SK-N-SH treated with all-trans-retinoic acid at 6 μM for 48 hours (cell line): ENCODE measurements around the gene SLC25A34.

Source experiments
- ATAC-seq: fragments of 200-7000 bp; cut with Tn5 transposase; 3 replicates; pipeline ENCODE4 v1.9.1; 2020; ENCODE audit warnings: mild to moderate bottlenecking, moderate library complexity
- ARNTL ChIP-seq: fragments of 450-650 bp; formaldehyde crosslinking; IDR thresholded peaks from 2 replicates; pipeline ENCODE4 v1.5.0; 2020; ENCODE audit warnings: low read depth, mild to moderate bottlenecking, moderate library complexity, borderline replicate concordance
- CSDC2 ChIP-seq: fragments of 250-450 bp; sonication (Bioruptor Pico); IDR thresholded peaks from 2 replicates; pipeline ENCODE4 v1.5.0; 2020; ENCODE audit warnings: mild to moderate bottlenecking, moderate library complexity
- GLIS3 ChIP-seq: fragments of 250-450 bp; sonication (Bioruptor Pico); IDR thresholded peaks from 2 replicates; pipeline ENCODE4 v1.5.0; 2020; ENCODE audit warnings: mild to moderate bottlenecking, moderate library complexity
- OSR1 ChIP-seq: fragments of 250-450 bp; sonication (Bioruptor Pico); IDR thresholded peaks from 2 replicates; pipeline ENCODE4 v1.8.0; 2022; ENCODE audit warnings: moderate library complexity, mild to moderate bottlenecking, inconsistent platforms
- PPARA ChIP-seq: fragments of 250-450 bp; sonication (Bioruptor Pico); IDR thresholded peaks from 2 replicates; pipeline ENCODE4 v1.5.0; 2020; ENCODE audit warnings: mild to moderate bottlenecking, borderline replicate concordance
- RARB ChIP-seq: fragments of 250-450 bp; sonication (Bioruptor Pico); IDR thresholded peaks from 2 replicates; pipeline ENCODE4 v1.8.0; 2021; ENCODE audit warnings: mild to moderate bottlenecking, moderate library complexity
- SNAI2 ChIP-seq: fragments of 250-450 bp; sonication (Bioruptor Pico); IDR thresholded peaks from 2 replicates; pipeline ENCODE4 v1.5.0; 2020; ENCODE audit warnings: mild to moderate bottlenecking, moderate library complexity
- TCF4 ChIP-seq: fragments of 250-450 bp; sonication (Bioruptor Pico); IDR thresholded peaks from 2 replicates; pipeline ENCODE4 v1.8.0; 2021; ENCODE audit warnings: mild to moderate bottlenecking, moderate library complexity, borderline replicate concordance
- TOX ChIP-seq: fragments of 250-450 bp; sonication (Bioruptor Pico); IDR thresholded peaks from 2 replicates; pipeline ENCODE4 v1.8.0; 2021; ENCODE audit warnings: mild to moderate bottlenecking, moderate library complexity, borderline replicate concordance
- ZC3H10 ChIP-seq: fragments of 250-450 bp; sonication (Bioruptor Pico); IDR thresholded peaks from 2 replicates; pipeline ENCODE4 v1.5.1; 2021; ENCODE audit warnings: mild to moderate bottlenecking, moderate library complexity
- ZFP3 ChIP-seq: fragments of 250-450 bp; sonication (Bioruptor Pico); IDR thresholded peaks from 2 replicates; pipeline ENCODE4 v1.5.0; 2020; ENCODE audit warnings: mild to moderate bottlenecking, moderate library complexity
- ZFP30 ChIP-seq: fragments of 450-650 bp; formaldehyde crosslinking; IDR thresholded peaks from 2 replicates; pipeline ENCODE4 v1.5.0; 2022; ENCODE audit warnings: mild to moderate bottlenecking, moderate library complexity
- ZNF70 ChIP-seq: fragments of 450-650 bp; formaldehyde crosslinking; IDR thresholded peaks from 2 replicates; pipeline ENCODE4 v1.5.0; 2020; ENCODE audit warnings: mild to moderate bottlenecking, moderate library complexity
- ZNF8 ChIP-seq: fragments of 450-650 bp; formaldehyde crosslinking; IDR thresholded peaks from 2 replicates; pipeline ENCODE4 v1.5.0; 2020; ENCODE audit warnings: mild to moderate bottlenecking, moderate library complexity
- TF ChIP-seq, protein P1 (sequence below): fragments of 250-450 bp; sonication (Bioruptor Pico); IDR thresholded peaks from 2 replicates; pipeline ENCODE4 v1.5.1; 2021; ENCODE audit warnings: mild to moderate bottlenecking, moderate library complexity
- TF ChIP-seq, protein P2 (sequence below): fragments of 250-450 bp; sonication (Bioruptor Pico); IDR thresholded peaks from 2 replicates; pipeline ENCODE4 v1.8.0; 2021; ENCODE audit warnings: low read depth, mild to moderate bottlenecking, moderate library complexity, borderline replicate concordance
- TF ChIP-seq, protein P3 (sequence below): fragments of 250-450 bp; sonication (Bioruptor Pico); IDR thresholded peaks from 2 replicates; pipeline ENCODE4 v1.8.0; 2020; ENCODE audit warnings: mild to moderate bottlenecking, moderate library complexity, borderline replicate concordance
- TF ChIP-seq, protein P4 (sequence below): fragments of 250-450 bp; sonication (Bioruptor Pico); IDR thresholded peaks from 2 replicates; pipeline ENCODE4 v1.5.0; 2020; ENCODE audit warnings: mild to moderate bottlenecking, moderate library complexity
- TF ChIP-seq, protein P5 (sequence below): fragments of 250-450 bp; sonication (Bioruptor Pico); IDR thresholded peaks from 2 replicates; pipeline ENCODE4 v1.5.1; 2020; ENCODE audit warnings: low read depth, mild to moderate bottlenecking, moderate library complexity

The SLC25A34 gene

DNA sequence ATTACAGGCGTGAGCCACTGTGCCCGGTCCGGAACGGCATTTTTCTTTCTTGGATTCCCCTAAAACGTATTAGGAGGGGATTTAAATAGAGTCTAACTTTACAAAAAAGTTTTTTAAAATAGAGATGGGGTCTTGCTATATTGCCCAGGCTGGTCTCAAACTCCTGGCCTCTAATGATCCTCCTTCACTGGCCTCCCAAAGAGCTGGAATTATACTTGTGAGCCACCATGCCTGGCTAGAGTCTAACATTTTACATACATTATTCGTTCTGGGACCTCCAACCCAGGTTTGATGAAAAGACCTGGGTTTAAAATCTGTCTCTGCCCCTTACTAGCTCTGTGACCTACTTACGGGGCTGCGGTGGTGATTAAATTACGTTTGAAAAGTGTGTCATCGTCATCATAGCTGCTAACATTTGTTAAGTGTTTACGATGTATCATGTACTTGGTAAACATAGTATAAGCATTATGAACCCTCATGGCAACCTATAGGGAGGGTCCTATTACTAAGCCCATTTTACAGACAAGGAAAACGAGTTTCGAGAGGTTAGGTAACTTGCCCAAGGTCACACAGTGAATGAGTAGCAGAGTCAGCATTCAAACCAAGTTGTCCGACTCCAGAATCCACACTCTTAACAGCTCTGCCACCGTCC lies 27.4 kb upstream of the SLC25A34 start:
- TF ChIP-seq OSR1 (CRISPR knock-in tag) (no peak), TOX (CRISPR knock-in tag) (no peak), SNAI2 (CRISPR knock-in tag) (no peak), ZC3H10 (no peak)
- TF ChIP-seq, protein P1, sequence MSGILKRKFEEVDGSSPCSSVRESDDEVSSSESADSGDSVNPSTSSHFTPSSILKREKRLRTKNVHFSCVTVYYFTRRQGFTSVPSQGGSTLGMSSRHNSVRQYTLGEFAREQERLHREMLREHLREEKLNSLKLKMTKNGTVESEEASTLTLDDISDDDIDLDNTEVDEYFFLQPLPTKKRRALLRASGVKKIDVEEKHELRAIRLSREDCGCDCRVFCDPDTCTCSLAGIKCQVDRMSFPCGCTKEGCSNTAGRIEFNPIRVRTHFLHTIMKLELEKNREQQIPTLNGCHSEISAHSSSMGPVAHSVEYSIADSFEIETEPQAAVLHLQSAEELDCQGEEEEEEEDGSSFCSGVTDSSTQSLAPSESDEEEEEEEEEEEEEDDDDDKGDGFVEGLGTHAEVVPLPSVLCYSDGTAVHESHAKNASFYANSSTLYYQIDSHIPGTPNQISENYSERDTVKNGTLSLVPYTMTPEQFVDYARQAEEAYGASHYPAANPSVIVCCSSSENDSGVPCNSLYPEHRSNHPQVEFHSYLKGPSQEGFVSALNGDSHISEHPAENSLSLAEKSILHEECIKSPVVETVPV: no peak
- no peak for ATAC-seq

DNA sequence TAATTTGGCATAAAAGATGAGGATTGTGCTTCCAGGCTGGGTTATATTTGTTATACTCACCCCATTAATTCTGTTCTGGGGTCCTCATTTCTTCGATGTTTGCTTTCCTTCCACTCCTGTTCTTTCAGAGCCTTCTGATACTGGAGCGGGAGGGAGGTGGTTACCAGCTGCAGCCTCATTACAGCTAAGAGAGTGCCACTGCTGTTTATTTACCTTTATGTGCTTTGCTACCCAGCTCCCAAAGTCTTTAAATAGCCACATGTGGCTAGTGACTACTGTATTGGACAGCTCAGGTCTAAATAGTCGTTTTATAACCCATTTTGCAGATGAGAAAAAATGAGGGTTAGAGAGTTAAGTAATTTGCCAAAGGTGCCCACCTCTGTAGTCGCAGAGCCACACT lies 26.8 kb upstream of the SLC25A34 start:
- TF ChIP-seq ZNF70 (no peak), ZNF8 (CRISPR knock-in tag) (no peak), TOX (CRISPR knock-in tag) (no peak), RARB (CRISPR knock-in tag) (no peak)
- TF ChIP-seq, protein P2, sequence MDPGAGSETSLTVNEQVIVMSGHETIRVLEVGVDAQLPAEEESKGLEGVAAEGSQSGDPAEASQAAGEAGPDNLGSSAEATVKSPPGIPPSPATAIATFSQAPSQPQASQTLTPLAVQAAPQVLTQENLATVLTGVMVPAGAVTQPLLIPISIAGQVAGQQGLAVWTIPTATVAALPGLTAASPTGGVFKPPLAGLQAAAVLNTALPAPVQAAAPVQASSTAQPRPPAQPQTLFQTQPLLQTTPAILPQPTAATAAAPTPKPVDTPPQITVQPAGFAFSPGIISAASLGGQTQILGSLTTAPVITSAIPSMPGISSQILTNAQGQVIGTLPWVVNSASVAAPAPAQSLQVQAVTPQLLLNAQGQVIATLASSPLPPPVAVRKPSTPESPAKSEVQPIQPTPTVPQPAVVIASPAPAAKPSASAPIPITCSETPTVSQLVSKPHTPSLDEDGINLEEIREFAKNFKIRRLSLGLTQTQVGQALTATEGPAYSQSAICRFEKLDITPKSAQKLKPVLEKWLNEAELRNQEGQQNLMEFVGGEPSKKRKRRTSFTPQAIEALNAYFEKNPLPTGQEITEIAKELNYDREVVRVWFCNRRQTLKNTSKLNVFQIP (CRISPR knock-in tag): no peak
- ATAC-seq: no peak

DNA sequence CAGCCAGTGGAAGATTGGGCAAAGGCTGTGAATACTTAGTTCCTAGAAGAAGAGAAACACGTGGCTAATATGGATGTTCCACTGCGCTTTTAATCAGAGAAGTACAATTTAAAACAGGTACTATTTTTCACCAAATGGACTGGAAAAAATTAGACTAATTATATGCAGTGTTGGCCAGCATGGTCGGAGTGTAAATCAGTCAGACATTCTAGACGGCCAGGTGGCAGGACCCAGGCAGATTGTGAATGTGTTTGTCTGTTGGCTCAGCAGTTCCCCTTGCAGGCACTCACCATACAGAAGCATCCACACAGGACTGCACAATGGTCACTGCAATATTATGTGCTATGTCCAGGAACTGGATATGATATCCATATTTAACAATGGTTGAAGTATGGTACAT lies 23.9 kb upstream of the SLC25A34 start:
- ATAC-seq: no peak
- TF ChIP-seq, protein P3, sequence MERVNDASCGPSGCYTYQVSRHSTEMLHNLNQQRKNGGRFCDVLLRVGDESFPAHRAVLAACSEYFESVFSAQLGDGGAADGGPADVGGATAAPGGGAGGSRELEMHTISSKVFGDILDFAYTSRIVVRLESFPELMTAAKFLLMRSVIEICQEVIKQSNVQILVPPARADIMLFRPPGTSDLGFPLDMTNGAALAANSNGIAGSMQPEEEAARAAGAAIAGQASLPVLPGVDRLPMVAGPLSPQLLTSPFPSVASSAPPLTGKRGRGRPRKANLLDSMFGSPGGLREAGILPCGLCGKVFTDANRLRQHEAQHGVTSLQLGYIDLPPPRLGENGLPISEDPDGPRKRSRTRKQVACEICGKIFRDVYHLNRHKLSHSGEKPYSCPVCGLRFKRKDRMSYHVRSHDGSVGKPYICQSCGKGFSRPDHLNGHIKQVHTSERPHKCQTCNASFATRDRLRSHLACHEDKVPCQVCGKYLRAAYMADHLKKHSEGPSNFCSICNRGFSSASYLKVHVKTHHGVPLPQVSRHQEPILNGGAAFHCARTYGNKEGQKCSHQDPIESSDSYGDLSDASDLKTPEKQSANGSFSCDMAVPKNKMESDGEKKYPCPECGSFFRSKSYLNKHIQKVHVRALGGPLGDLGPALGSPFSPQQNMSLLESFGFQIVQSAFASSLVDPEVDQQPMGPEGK (CRISPR knock-in tag): no peak
- no peak for TF ChIP-seq ZC3H10
- TF ChIP-seq, all 23 proteins: peak for 0

DNA sequence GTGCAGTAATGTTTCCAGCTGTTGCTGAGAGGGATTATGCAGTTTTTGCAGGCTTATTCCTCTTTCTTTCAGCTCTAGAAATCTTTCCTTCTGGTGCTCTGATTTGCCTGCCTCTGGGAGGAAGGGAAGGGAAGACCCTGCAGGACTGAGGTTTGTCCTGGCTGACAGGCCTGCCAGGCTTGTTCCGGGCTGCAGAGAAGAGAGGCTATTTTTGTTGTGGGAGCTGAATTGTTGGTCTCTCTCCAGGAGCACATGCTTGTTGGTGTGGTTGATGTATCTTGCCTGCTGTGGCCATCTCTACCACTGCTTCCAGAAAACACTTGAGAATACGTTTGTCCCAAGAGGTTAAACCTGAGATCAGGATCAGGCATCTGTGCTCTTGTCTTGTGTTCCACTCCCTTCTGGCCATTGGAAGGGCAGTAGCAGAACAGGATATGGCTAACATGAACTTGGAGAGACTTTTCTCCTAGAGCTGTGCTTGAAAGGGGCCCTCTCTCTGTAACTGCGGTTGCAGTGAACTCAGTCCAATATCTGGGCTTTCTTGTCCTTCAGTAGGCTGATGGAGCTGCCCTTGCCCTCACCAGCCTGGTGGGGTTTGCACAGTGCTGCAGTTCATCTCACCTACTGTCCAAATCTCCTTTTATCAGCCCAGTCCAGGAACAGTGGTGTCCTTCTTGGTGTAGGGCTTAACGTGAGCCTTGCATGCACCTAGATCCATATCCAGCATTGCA lies 21.5 kb upstream of the SLC25A34 start:
- no peak for TF ChIP-seq ZFP3 (CRISPR knock-in tag)
- no peak for TF ChIP-seq ARNTL (CRISPR knock-in tag)
- TF ChIP-seq GLIS3 (CRISPR knock-in tag): no peak
- TF ChIP-seq, protein P4, sequence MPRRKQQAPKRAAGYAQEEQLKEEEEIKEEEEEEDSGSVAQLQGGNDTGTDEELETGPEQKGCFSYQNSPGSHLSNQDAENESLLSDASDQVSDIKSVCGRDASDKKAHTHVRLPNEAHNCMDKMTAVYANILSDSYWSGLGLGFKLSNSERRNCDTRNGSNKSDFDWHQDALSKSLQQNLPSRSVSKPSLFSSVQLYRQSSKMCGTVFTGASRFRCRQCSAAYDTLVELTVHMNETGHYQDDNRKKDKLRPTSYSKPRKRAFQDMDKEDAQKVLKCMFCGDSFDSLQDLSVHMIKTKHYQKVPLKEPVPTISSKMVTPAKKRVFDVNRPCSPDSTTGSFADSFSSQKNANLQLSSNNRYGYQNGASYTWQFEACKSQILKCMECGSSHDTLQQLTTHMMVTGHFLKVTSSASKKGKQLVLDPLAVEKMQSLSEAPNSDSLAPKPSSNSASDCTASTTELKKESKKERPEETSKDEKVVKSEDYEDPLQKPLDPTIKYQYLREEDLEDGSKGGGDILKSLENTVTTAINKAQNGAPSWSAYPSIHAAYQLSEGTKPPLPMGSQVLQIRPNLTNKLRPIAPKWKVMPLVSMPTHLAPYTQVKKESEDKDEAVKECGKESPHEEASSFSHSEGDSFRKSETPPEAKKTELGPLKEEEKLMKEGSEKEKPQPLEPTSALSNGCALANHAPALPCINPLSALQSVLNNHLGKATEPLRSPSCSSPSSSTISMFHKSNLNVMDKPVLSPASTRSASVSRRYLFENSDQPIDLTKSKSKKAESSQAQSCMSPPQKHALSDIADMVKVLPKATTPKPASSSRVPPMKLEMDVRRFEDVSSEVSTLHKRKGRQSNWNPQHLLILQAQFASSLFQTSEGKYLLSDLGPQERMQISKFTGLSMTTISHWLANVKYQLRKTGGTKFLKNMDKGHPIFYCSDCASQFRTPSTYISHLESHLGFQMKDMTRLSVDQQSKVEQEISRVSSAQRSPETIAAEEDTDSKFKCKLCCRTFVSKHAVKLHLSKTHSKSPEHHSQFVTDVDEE (CRISPR knock-in tag): no peak
- no peak for TF ChIP-seq ZNF70
- TF ChIP-seq, protein P1: no peak
- TF ChIP-seq PPARA (CRISPR knock-in tag): no peak
- TF ChIP-seq RARB (CRISPR knock-in tag): no peak
- TF ChIP-seq TOX (CRISPR knock-in tag): no peak
- TF ChIP-seq, protein P2 (CRISPR knock-in tag): no peak
- no peak for TF ChIP-seq ZFP30 (CRISPR knock-in tag)
- TF ChIP-seq, protein P5, sequence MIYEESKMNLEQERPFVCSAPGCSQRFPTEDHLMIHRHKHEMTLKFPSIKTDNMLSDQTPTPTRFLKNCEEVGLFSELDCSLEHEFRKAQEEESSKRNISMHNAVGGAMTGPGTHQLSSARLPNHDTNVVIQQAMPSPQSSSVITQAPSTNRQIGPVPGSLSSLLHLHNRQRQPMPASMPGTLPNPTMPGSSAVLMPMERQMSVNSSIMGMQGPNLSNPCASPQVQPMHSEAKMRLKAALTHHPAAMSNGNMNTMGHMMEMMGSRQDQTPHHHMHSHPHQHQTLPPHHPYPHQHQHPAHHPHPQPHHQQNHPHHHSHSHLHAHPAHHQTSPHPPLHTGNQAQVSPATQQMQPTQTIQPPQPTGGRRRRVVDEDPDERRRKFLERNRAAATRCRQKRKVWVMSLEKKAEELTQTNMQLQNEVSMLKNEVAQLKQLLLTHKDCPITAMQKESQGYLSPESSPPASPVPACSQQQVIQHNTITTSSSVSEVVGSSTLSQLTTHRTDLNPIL (CRISPR knock-in tag): no peak
- TF ChIP-seq SNAI2 (CRISPR knock-in tag): no peak
- TF ChIP-seq TCF4 (CRISPR knock-in tag): no peak
- TF ChIP-seq, protein P3 (CRISPR knock-in tag): no peak
- no peak for TF ChIP-seq ZC3H10
- no peak for TF ChIP-seq CSDC2 (CRISPR knock-in tag)
- peak; percentile 50 for ATAC-seq
